Thoracic aorta (tissue), 2 donors: ENCODE measurements around the gene HEATR9. TPM values are rescaled to one million over a fixed set of nuclear protein-coding genes. Genes with fewer than 3 reads are reported as not detected.

Source experiments
- ATAC-seq: fragments of 150-250 bp; one replicate; pipeline ENCODE4 v1.8.0; 2017; ENCODE audit warnings: low read depth; ENCODE audit not compliant: insufficient number of reproducible peaks, low FRiP score
- DNase-seq: peaks from one replicate; pipeline ENCODE4 v3.0.0-alpha.2; 2020; ENCODE audit warnings: low spot score
- H3K27ac ChIP-seq, 2 donors: fragments of 200-600 bp; sonication (generic); 1 replicate in 1 of 2; 2 replicates in 1 of 2; pipeline ENCODE4 v1.5.1; 2016; ENCODE audit warnings: mild to moderate bottlenecking in 2 of 2, moderate library complexity in 2 of 2
- H3K27me3 ChIP-seq: fragments of 200-600 bp; sonication (generic); replicated peaks from 2 replicates; pipeline ENCODE4 v1.6.0; 2016; ENCODE audit warnings: mild to moderate bottlenecking; ENCODE audit not compliant: insufficient read depth
- H3K36me3 ChIP-seq: fragments of 200-600 bp; sonication (generic); one replicate; pipeline ENCODE4 v1.5.1; 2016
- H3K4me1 ChIP-seq, 2 donors: fragments of 200-600 bp; sonication (generic); 1 replicate in 1 of 2; 2 replicates in 1 of 2; pipeline versions ENCODE4 v1.5.1 to v1.6.0; 2016; ENCODE audit warnings: low read depth in 2 of 2, mild to moderate bottlenecking in 1 of 2; ENCODE audit not compliant: control insufficient read depth in 1 of 2
- H3K4me3 ChIP-seq: fragments of 200-600 bp; sonication (generic); 2 replicates; pipeline ENCODE4 v1.5.1; 2016; ENCODE audit warnings: mild to moderate bottlenecking
- H3K9me3 ChIP-seq: fragments of 200-600 bp; sonication (generic); 2 replicates; pipeline ENCODE4 v1.5.1; 2016
- total RNA-seq, 2 donors: library from RNA; depleted of rRNA; stranded (reverse); fragments of >200 nt; gene quantifications; one replicate each; pipeline versions ENCODE4 v1.1.0 to v1.2.3, GENCODE V29; 2016
- TF ChIP-seq, protein P1 (sequence below): fragments of 200-600 bp; sonication (generic); IDR thresholded peaks from one replicate; pipeline ENCODE4 v1.5.1; 2019; ENCODE audit warnings: antibody characterized with exemption

HEATR9 gene
- total RNA-seq, 2 donors from 2014 or later, result not detected

DNA sequence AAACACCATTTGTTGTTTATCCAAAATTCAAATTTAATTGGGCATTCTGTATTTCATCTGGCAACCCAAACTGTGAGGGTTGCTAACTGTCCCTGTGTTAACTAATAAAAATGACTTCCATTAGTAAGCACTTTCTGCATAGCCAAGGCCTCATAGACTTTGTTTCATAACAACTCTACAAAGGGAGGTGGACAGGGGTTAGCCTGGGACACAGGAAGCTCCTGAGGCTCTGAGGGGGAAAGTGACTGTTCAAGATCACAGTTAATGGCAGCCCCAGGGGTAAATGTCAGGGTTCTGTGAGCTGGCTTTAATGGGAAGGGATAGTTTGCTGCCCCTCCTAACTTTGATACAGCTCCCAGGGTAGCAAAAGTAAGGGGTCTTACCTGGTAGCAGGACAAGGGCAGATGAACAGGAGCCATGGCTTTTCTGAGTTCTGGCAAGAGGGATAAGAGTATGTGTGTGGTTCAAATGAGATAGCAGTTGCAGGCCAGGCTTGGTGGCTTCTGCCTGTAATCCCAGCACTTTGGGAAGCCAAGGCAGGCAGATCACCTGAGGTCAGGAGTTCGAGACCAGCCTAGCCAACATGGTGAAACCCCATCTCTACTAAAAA is 2.2 kb downstream of the HEATR9 start:
- DNase-seq (no peak), ATAC-seq (no peak)
- no peak overlapping the region for H3K27ac ChIP-seq
- TF ChIP-seq, protein P1, sequence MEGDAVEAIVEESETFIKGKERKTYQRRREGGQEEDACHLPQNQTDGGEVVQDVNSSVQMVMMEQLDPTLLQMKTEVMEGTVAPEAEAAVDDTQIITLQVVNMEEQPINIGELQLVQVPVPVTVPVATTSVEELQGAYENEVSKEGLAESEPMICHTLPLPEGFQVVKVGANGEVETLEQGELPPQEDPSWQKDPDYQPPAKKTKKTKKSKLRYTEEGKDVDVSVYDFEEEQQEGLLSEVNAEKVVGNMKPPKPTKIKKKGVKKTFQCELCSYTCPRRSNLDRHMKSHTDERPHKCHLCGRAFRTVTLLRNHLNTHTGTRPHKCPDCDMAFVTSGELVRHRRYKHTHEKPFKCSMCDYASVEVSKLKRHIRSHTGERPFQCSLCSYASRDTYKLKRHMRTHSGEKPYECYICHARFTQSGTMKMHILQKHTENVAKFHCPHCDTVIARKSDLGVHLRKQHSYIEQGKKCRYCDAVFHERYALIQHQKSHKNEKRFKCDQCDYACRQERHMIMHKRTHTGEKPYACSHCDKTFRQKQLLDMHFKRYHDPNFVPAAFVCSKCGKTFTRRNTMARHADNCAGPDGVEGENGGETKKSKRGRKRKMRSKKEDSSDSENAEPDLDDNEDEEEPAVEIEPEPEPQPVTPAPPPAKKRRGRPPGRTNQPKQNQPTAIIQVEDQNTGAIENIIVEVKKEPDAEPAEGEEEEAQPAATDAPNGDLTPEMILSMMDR, result no peak
- no peak overlapping the region for H3K4me3 ChIP-seq
- H3K4me1 ChIP-seq, result peaks cover 6 to 14% of the 10 kb centered on the region in 2 donors
- H3K36me3 ChIP-seq, result no peaks in the 10 kb centered on the region
- H3K9me3 ChIP-seq, result no peaks in the 10 kb centered on the region
- H3K27me3 ChIP-seq, result no peaks in the 10 kb centered on the region

DNA sequence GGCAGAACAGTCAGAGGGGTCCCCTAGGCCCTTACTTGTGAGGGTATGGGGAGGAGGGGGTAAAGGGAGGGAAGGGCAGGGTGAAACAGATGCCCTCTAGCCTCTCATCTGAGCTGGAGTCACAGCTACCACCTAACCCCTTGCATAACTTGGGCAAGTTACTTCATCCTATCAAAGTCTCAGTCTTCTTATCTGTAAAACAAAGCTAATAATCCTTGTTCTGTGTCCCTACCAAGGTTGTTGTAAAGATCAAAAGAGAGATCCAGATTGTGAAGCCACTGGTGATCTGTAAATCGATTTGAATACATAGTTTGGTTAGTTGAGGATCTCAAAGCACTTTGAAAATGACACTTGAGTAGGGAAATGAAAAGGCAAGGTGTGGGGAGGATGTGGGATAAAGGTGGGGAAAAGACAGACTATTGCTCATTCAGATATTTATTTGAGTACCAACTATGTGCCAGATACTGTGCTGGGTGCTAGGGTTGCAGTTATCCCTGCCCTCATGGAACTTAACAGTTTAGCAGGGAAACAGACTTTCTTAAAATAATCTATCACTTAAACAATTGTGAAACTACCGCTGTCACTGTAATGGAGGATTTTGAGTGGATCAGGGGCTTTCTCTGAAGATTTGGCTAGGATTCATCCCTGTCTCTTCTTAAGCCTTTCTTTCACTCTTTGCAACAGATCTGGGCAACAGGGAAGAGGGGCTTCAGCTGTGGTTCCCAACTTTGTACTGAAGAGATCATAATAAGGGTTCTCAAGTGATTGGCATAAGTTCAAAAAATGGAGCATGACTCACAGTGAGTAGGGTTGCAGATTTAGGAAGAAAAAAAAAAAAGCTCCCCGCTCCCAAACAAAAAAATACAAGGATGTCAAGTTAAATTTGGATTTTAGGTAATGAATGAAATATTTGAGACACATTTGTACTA is 3.0 kb downstream of the HEATR9 start:
- Histone ChIP-seq H3K27me3 (no peaks in the 10 kb centered on the region), H3K9me3 (no peaks in the 10 kb centered on the region), H3K27ac (no peak overlapping the region), H3K4me1 (peaks cover 6 to 14% of the 10 kb centered on the region in 2 donors), H3K4me3 (no peak overlapping the region), H3K36me3 (no peaks in the 10 kb centered on the region)
- no peak for ATAC-seq
- TF ChIP-seq, protein P1, result no peak
- no peak for DNase-seq

DNA sequence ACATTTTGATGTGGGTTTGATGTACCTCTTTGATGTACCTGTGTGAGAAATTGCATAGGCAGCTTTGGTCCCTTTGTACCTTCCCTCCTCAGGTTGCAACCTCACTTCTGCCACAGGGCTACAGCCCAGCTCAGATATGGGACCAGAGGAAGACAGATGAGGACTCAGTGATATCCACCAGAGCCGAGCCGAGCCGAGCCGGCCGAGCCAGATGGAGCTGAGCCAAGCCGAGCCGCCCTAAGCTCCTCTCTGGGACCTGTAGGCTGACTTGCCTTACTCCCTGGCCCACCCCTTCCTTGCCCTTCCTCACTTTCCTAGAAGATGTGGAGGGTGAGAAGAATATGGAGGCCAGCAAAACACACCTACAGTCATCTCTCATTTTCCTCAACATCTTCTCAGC is 3.8 kb downstream of the HEATR9 start:
- Histone ChIP-seq H3K4me1 (peaks cover 6 to 14% of the 10 kb centered on the region in 2 donors), H3K27me3 (no peaks in the 10 kb centered on the region), H3K4me3 (no peak overlapping the region), H3K9me3 (no peaks in the 10 kb centered on the region), H3K27ac (no peak overlapping the region), H3K36me3 (no peaks in the 10 kb centered on the region)
- TF ChIP-seq, protein P1, result no peak
- DNase-seq, result no peak
- ATAC-seq, result no peak

GRCh38 chr17:35856603-35857002 is 12.1 kb downstream of the HEATR9 start:
- DNase-seq (no peak), ATAC-seq (no peak)
- Histone ChIP-seq H3K27me3 (no peaks in the 10 kb centered on the region), H3K4me1 (no peaks in the 10 kb centered on the region), H3K36me3 (peaks cover 5% of the 10 kb centered on the region), H3K9me3 (no peaks in the 10 kb centered on the region), H3K4me3 (no peak overlapping the region), H3K27ac (no peak overlapping the region)
- TF ChIP-seq, protein P1, result no peak

- Histone ChIP-seq H3K4me3 (no peak overlapping the region), H3K4me1 (no peaks in the 10 kb centered on the region), H3K9me3 (no peaks in the 10 kb centered on the region), H3K36me3 (peaks cover 8% of the 10 kb centered on the region), H3K27ac (no peak overlapping the region), H3K27me3 (no peaks in the 10 kb centered on the region)
- TF ChIP-seq, protein P1, result no peak
- ATAC-seq, result no peak
- no peak for DNase-seq
Observed at GRCh38 chr17:35855965-35856364, 12.7 kb downstream of the HEATR9 start.
